HepG2 (cell line): ENCODE results near the gene MYO1E. TPM values are rescaled to one million over a fixed set of nuclear protein-coding genes. Genes with fewer than 3 reads are reported as not detected.

Source experiments
- ATAC-seq: fragments of 200-7000 bp; cut with Tn5 transposase; 3 replicates; pipeline ENCODE4 v1.9.1; 2020; ENCODE audit warnings: mild to moderate bottlenecking, moderate library complexity
- BruUV-seq: library from RNA; stranded (reverse); fragments of 400-500 nt; replicated peaks from 2 replicates; lab custom pipeline; 2021; lab: Mats Ljungman, UMichigan
- CTCF ChIA-PET: fragments of 300-600 bp; formaldehyde crosslinking; extraction: SDS; loops from one replicate; lab custom pipeline; 2021; ENCODE audit warnings: low total read pairs, inconsistent platforms, low intra/inter-chr PET ratio; lab: Yijun Ruan, JAX
- POLR2A ChIA-PET: fragments of 350-600 bp; sonication (Branson Sonifier 250); formaldehyde crosslinking; loops from one replicate; lab custom pipeline; 2020; ENCODE audit warnings: antibody characterized with exemption, inconsistent platforms; lab: Yijun Ruan, JAX
- DNase-seq: peaks from one replicate; pipeline ENCODE4 v3.0.0-alpha.2; 2015; ENCODE audit warnings: low spot score
- FAIRE-seq: peaks from 3 replicates; lab custom pipeline; 2011; peaks lifted over from hg19 to GRCh38; lab: Jason Lieb, UNC
- H2AFZ ChIP-seq: one replicate; pipeline ENCODE4 v1.6.1; 2011; ENCODE audit warnings: low read length, inconsistent platforms
- H3K27ac ChIP-seq: fragments of 300-600 bp; 3 replicates; pipeline ENCODE4 v1.8.0; 2011; ENCODE audit warnings: mixed run types, mild to moderate bottlenecking, mixed read lengths, low read length, inconsistent platforms; ENCODE audit not compliant: insufficient read depth; ENCODE audit errors: extremely low read length
- H3K27me3 ChIP-seq, 2 experiments: fragments of 200-600 bp in 1 of 2; 2 replicates in 1 of 2; 3 replicates in 1 of 2; pipeline versions ENCODE4 v1.6.0 to v1.8.0; 2011; ENCODE audit warnings: low read length in 2 of 2, mild to moderate bottlenecking in 2 of 2, moderate library complexity in 2 of 2, inconsistent platforms in 1 of 2; ENCODE audit not compliant: insufficient read depth in 2 of 2, control insufficient read depth in 1 of 2
- H3K36me3 ChIP-seq, 2 experiments: fragments of 200-600 bp in 1 of 2; replicated peaks in 1 of 2; 2 replicates in 1 of 2; 3 replicates in 1 of 2; pipeline versions ENCODE4 v1.5.1 to v1.8.0; 2011; ENCODE audit warnings: low read length in 2 of 2, inconsistent platforms in 1 of 2; ENCODE audit not compliant: insufficient read depth in 2 of 2, control insufficient read depth in 1 of 2
- H3K4me1 ChIP-seq: 2 replicates; pipeline ENCODE4 v1.5.1; 2012; ENCODE audit warnings: low read length, inconsistent platforms; ENCODE audit not compliant: insufficient read depth
- H3K4me2 ChIP-seq: 2 replicates; pipeline ENCODE4 v1.6.0; 2011; ENCODE audit warnings: low read depth, low read length, inconsistent platforms
- H3K4me3 ChIP-seq, 3 experiments: fragments of 200-600 bp in 1 of 3; sonication (generic), shearing (Covaris generic) in 1 of 3; replicated peaks in 1 of 3; 2 replicates each; pipeline ENCODE4 v1.5.1; 2011 to 2016; ENCODE audit warnings: low read length in 3 of 3, inconsistent platforms in 2 of 3, low read depth in 2 of 3, mild to moderate bottlenecking in 2 of 3, control low read depth in 1 of 3, mixed read lengths in 1 of 3; ENCODE audit not compliant: insufficient read depth in 1 of 3
- H3K79me2 ChIP-seq: one replicate; pipeline ENCODE4 v1.6.1; 2011; ENCODE audit warnings: low read length, inconsistent platforms; ENCODE audit not compliant: insufficient read depth
- H3K9ac ChIP-seq: 2 replicates; pipeline ENCODE4 v1.6.0; 2011; ENCODE audit warnings: mild to moderate bottlenecking, low read depth, low read length, inconsistent platforms; ENCODE audit not compliant: insufficient read depth
- H3K9me3 ChIP-seq: 2 replicates; pipeline ENCODE4 v1.5.1; 2012; ENCODE audit warnings: mild to moderate bottlenecking, low read length
- H4K20me1 ChIP-seq: 2 replicates; pipeline ENCODE4 v1.6.0; 2011; ENCODE audit warnings: inconsistent platforms, mild to moderate bottlenecking, low read length, moderate library complexity; ENCODE audit not compliant: insufficient read depth
- ATF5 ChIP-seq: sonication (generic); formaldehyde crosslinking; IDR thresholded peaks from 2 replicates; pipeline ENCODE4 v1.4.0; 2020; ENCODE audit warnings: mild to moderate bottlenecking, low read depth, missing genetic modification reagents
- HHEX ChIP-seq: IDR thresholded peaks from 2 replicates; pipeline ENCODE4 v1.6.1; 2016; ENCODE audit warnings: control low read depth
- ISX ChIP-seq: sonication (generic); formaldehyde crosslinking; conservative IDR thresholded peaks from 2 replicates; pipeline ENCODE4 v1.5.0; 2020; ENCODE audit warnings: missing genetic modification reagents
- MAF1 ChIP-seq: sonication (generic); formaldehyde crosslinking; IDR thresholded peaks from 2 replicates; pipeline ENCODE4 v1.5.0; 2020; ENCODE audit warnings: missing genetic modification reagents, borderline replicate concordance
- MAFG ChIP-seq: sonication (generic); formaldehyde crosslinking; IDR thresholded peaks from 2 replicates; pipeline ENCODE4 v1.5.1; 2020; ENCODE audit warnings: mild to moderate bottlenecking, missing genetic modification reagents
- MIXL1 ChIP-seq: IDR thresholded peaks from 2 replicates; pipeline ENCODE4 v1.6.1; 2016
- NCOR1 ChIP-seq: fragments of 200-600 bp; sonication (generic); IDR thresholded peaks from 2 replicates; pipeline ENCODE4 v1.7.0; 2017; ENCODE audit warnings: antibody characterized with exemption, low read length, borderline replicate concordance
- ONECUT2 ChIP-seq: sonication (generic); formaldehyde crosslinking; IDR thresholded peaks from 2 replicates; pipeline ENCODE4 v1.4.0; 2020; ENCODE audit warnings: missing genetic modification reagents
- PTBP1 ChIP-seq: fragments of 200-400 bp; formaldehyde crosslinking; IDR thresholded peaks from 2 replicates; pipeline ENCODE4 v1.6.1; 2018; ENCODE audit warnings: low read length, low read depth; ENCODE audit not compliant: poor library complexity, severe bottlenecking
- SMARCE1 ChIP-seq: fragments of 450-650 bp; IDR thresholded peaks from 2 replicates; pipeline ENCODE4 v1.6.1; 2017; ENCODE audit warnings: borderline replicate concordance
- THRA ChIP-seq: sonication (generic); formaldehyde crosslinking; IDR thresholded peaks from 2 replicates; pipeline ENCODE4 v1.4.0; 2020; ENCODE audit warnings: missing genetic modification reagents, borderline replicate concordance
- ZBTB21 ChIP-seq: sonication (generic); formaldehyde crosslinking; IDR thresholded peaks from 2 replicates; pipeline ENCODE4 v1.4.0; 2020; ENCODE audit warnings: missing genetic modification reagents
- ZFP82 ChIP-seq: sonication (generic); formaldehyde crosslinking; IDR thresholded peaks from 2 replicates; pipeline ENCODE4 v1.5.1; 2020; ENCODE audit warnings: mild to moderate bottlenecking, missing genetic modification reagents, borderline replicate concordance
- ZNF335 ChIP-seq: sonication (generic); formaldehyde crosslinking; IDR thresholded peaks from 2 replicates; pipeline ENCODE4 v1.4.0; 2020; ENCODE audit warnings: missing genetic modification reagents
- ZNF33A ChIP-seq: sonication (generic); formaldehyde crosslinking; IDR thresholded peaks from 2 replicates; pipeline ENCODE4 v1.5.1; 2020; ENCODE audit warnings: missing genetic modification reagents, mild to moderate bottlenecking, moderate library complexity, borderline replicate concordance
- ZNF510 ChIP-seq: sonication (generic); formaldehyde crosslinking; IDR thresholded peaks from 2 replicates; pipeline ENCODE4 v1.4.0; 2020; ENCODE audit warnings: low read depth, mild to moderate bottlenecking, missing genetic modification reagents
- ZNF660 ChIP-seq: sonication (generic); formaldehyde crosslinking; IDR thresholded peaks from 2 replicates; pipeline ENCODE4 v1.5.1; 2020; ENCODE audit warnings: mild to moderate bottlenecking, low read depth, missing genetic modification reagents, borderline replicate concordance
- WGBS: methylation state at CpG from one replicate; pipeline ENCODE4 v1.1.6; 2017; ENCODE audit warnings: low lambda C conversion rate; 5-methylcytosine and 5-hydroxymethylcytosine counted together
- in situ Hi-C: cut with HindIII; loops from 2 replicates; pipeline ENCODE4 v1.10.0; 2017; ENCODE audit warnings: low pct_unique_long_range_greater_than_20kb; ENCODE audit not compliant: extremely low pct_ligation_motif_present
- intact Hi-C: fragments of 100-400 bp; cut with micrococcal nuclease; formaldehyde crosslinking; loops from one replicate; pipeline ENCODE4 v1.10.0; 2022; ENCODE audit not compliant: unreplicated experiment
- polyA plus RNA-seq, 8 experiments: library from polyadenylated mRNA; depleted of rRNA in 3 of 8; stranded (reverse) in 7 of 8; unstranded in 1 of 8; fragments of >200 nt; fragmentation: Illumina TruSeq in 4 of 8; extraction: Trizol in 4 of 8; gene quantifications; 2 replicates each; pipeline versions ENCODE4 v1.2.1 to v1.2.3, GENCODE V29; 2011 to 2016; ENCODE audit warnings: low read depth in 4 of 8, missing spikeins in 1 of 8, mixed read lengths in 1 of 8; ENCODE audit not compliant: insufficient read depth in 1 of 8
- total RNA-seq, 5 experiments: library from RNA; depleted of rRNA; stranded (reverse); fragments of >200 nt; fragmentation: Illumina TruSeq; extraction: Trizol; gene quantifications; 2 replicates each; pipeline ENCODE4 v1.2.3, GENCODE V29; 2016; ENCODE audit warnings: low read depth in 1 of 5
- TF ChIP-seq, protein P1 (sequence below): sonication (generic); formaldehyde crosslinking; conservative IDR thresholded peaks from 2 replicates; pipeline ENCODE4 v1.4.0; 2020; ENCODE audit warnings: missing genetic modification reagents

Gene MYO1E
- total and polyA plus RNA-seq, 2 of the 13 experiments (the other 11 are each of a cell fraction or from before 2014, with no cell fraction given): 15.7 to 25.1 TPM

GRCh38 chr15:59150185-59150584 lies 222.5 kb downstream of the MYO1E start:
- Histone ChIP-seq H3K27me3 (no peaks in the 10 kb centered on the region), H2AFZ (no peak overlapping the region), H3K79me2 (no peaks in the 10 kb centered on the region), H3K4me3 (no peak overlapping the region), H3K4me1 (no peaks in the 10 kb centered on the region), H3K9ac (no peak overlapping the region), H3K4me2 (no peak overlapping the region), H3K27ac (no peak overlapping the region), H3K9me3 (no peaks in the 10 kb centered on the region), H4K20me1 (no peaks in the 10 kb centered on the region), H3K36me3 (peaks cover 16 to 31% of the 10 kb centered on the region in 2 experiments)
- no peak for FAIRE-seq
- TF ChIP-seq, protein P1, sequence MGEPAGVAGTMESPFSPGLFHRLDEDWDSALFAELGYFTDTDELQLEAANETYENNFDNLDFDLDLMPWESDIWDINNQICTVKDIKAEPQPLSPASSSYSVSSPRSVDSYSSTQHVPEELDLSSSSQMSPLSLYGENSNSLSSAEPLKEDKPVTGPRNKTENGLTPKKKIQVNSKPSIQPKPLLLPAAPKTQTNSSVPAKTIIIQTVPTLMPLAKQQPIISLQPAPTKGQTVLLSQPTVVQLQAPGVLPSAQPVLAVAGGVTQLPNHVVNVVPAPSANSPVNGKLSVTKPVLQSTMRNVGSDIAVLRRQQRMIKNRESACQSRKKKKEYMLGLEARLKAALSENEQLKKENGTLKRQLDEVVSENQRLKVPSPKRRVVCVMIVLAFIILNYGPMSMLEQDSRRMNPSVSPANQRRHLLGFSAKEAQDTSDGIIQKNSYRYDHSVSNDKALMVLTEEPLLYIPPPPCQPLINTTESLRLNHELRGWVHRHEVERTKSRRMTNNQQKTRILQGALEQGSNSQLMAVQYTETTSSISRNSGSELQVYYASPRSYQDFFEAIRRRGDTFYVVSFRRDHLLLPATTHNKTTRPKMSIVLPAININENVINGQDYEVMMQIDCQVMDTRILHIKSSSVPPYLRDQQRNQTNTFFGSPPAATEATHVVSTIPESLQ: no peak
- TF ChIP-seq PTBP1 (no peak), HHEX (no peak), MAF1 (CRISPR knock-in tag) (no peak), ONECUT2 (CRISPR knock-in tag) (no peak), ATF5 (no peak), MAFG (CRISPR knock-in tag) (no peak), THRA (CRISPR knock-in tag) (no peak), ZNF510 (CRISPR knock-in tag) (no peak), ZNF660 (CRISPR knock-in tag) (no peak), ZNF33A (no peak), ZNF335 (CRISPR knock-in tag) (no peak), ZFP82 (no peak), ISX (CRISPR knock-in tag) (no peak), MIXL1 (CRISPR knock-in tag) (no peak), SMARCE1 (no peak), NCOR1 (no peak), ZBTB21 (CRISPR knock-in tag) (no peak)
- ChIA-PET POLR2A (no interaction called here), CTCF (no interaction called here)
- no peak for DNase-seq
- ATAC-seq: no peak
- WGBS: 100% methylated on average over 2 of the region's 2 CpGs
- in situ Hi-C loops (no loop called here), intact Hi-C loops (no loop called here)
- no TSS peak for BruUV-seq
